Bronchial epithelial cell (primary cell): Measurements from ENCODE around the gene DAPK2. TPM values are rescaled to one million over a fixed set of nuclear protein-coding genes. Genes with fewer than 3 reads are reported as not detected.

Source experiments
- DNase-seq: peaks from one replicate; pipeline ENCODE4 v3.0.0-alpha.2; 2010; ENCODE audit warnings: low read depth
- FAIRE-seq: peaks from 2 replicates; lab custom pipeline; 2011; peaks lifted over from hg19 to GRCh38; lab: Jason Lieb, UNC
- H3K27me3 ChIP-seq: 2 replicates; pipeline ENCODE4 v1.5.1; 2011; ENCODE audit warnings: low read length; ENCODE audit not compliant: control insufficient read depth, insufficient read depth
- H3K36me3 ChIP-seq: 2 replicates; pipeline ENCODE4 v1.5.1; 2011; ENCODE audit warnings: low read length; ENCODE audit not compliant: control insufficient read depth, insufficient read depth
- H3K4me3 ChIP-seq: 2 replicates; pipeline ENCODE4 v1.5.1; 2011; ENCODE audit warnings: mild to moderate bottlenecking, low read depth, low read length, control low read depth
- CTCF ChIP-seq: IDR thresholded peaks from 2 replicates; pipeline ENCODE4 v1.5.1; 2011; ENCODE audit warnings: mild to moderate bottlenecking, moderate library complexity, low read length, control low read depth, inconsistent platforms; ENCODE audit not compliant: insufficient read depth, severe bottlenecking
- total RNA-seq: library from RNA; depleted of rRNA; stranded (reverse); fragments of >200 nt; gene quantifications from 2 replicates; pipeline ENCODE4 v1.2.1, GENCODE V29; 2014

DAPK2 gene
- total RNA-seq, 1 donor from 2014 or later, result 0.53 TPM

DNA sequence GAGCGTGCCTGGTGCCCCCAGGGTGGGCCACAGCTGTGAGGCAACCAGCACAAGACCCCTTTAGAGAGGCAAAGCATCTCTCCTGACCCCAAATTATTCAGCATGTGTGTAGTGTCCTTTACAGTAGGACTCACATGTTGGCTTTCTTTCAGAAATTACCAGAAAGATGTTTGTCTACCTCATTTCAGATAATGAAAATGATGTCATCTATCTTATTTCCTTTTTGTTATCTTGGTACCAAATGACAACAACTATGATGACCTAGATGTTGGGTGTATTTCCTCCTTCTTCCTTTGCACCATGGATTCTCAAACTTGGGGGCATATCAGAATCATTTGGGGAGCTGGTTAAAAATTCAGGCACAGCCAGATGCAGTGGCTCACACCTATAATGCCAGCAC lies 50.5 kb downstream of the DAPK2 start:
- Histone ChIP-seq H3K27me3 (peaks cover 10% of the 10 kb centered on the region), H3K36me3 (no peaks in the 10 kb centered on the region), H3K4me3 (no peak overlapping the region)
- TF ChIP-seq CTCF, result no peak
- FAIRE-seq (no peak), DNase-seq (no peak)

GRCh38 chr15:63994073-63994600 lies 52.1 kb downstream of the DAPK2 start:
- FAIRE-seq, result no peak
- peak; percentile 52 for DNase-seq
- no peaks in the 10 kb centered on the region for H3K36me3 ChIP-seq
- peaks cover 9% of the 10 kb centered on the region for H3K27me3 ChIP-seq
- TF ChIP-seq CTCF, result no peak
- H3K4me3 ChIP-seq, result no peak overlapping the region

DNA sequence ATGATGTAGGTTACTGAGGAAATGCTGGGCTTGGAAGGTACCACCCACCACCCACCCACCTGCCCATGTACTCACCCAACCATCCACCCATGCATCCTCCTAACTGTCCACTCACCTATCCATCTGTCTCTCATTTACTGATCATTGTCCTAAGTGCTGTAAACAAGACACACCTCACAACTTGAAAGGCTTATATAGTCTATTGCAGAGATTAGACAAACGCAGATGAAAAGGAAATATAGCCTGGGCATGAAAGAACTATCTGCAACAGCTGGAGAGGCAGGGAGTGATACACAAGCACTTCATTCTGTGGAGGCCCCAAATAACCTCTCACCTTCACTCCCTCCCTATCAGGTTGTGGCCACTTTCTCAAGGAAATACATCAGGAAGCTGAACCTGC lies 54.0 kb downstream of the DAPK2 start:
- FAIRE-seq, result no peak
- peaks cover 2% of the 10 kb centered on the region for H3K27me3 ChIP-seq
- no peak overlapping the region for H3K4me3 ChIP-seq
- H3K36me3 ChIP-seq, result no peaks in the 10 kb centered on the region
- no peak for DNase-seq
- no peak for TF ChIP-seq CTCF

DNA sequence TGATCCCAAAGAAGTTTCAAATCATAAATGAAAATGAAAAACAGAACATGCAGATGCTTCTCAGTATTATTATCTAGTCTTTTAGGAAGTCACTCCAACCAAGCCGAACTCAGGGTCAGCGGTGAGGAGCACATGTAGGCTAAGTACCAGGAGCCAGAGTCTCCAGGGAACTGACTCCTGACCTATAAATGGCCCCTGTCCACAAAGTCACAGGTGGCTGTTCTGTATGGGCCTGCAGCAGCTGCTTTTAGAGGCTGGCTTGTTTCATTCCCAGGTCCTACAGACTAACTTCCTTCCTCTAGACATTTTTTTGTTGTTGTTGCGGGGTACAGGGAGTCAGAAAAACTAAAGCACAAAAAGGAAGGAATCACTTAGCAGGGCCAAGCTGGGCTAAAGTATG lies 54.6 kb downstream of the DAPK2 start:
- H3K36me3 ChIP-seq, result no peaks in the 10 kb centered on the region
- peaks cover 2% of the 10 kb centered on the region for H3K27me3 ChIP-seq
- no peak for FAIRE-seq
- no peak for DNase-seq
- H3K4me3 ChIP-seq, result no peak overlapping the region
- no peak for TF ChIP-seq CTCF

GRCh38 chr15:63990454-63990853 lies 55.8 kb downstream of the DAPK2 start:
- DNase-seq (no peak), FAIRE-seq (no peak)
- Histone ChIP-seq H3K4me3 (no peak overlapping the region), H3K27me3 (no peaks in the 10 kb centered on the region), H3K36me3 (no peaks in the 10 kb centered on the region)
- TF ChIP-seq CTCF, result no peak

- Histone ChIP-seq H3K27me3 (peaks cover 5% of the 10 kb centered on the region), H3K4me3 (no peak overlapping the region), H3K36me3 (no peaks in the 10 kb centered on the region)
- DNase-seq, result no peak
- no peak for TF ChIP-seq CTCF
- no peak for FAIRE-seq
These were observed 58.4 kb downstream of the DAPK2 start for GRCh38 chr15:63987796-63988378.
